HepG2 (cell line): ENCODE data around the gene TMEM185B. TPM values are rescaled to one million over a fixed set of nuclear protein-coding genes. Genes with fewer than 3 reads are reported as not detected.

Experiments
- CBX5 ChIP-seq: sonication (generic); formaldehyde crosslinking; IDR thresholded peaks from 2 replicates; pipeline ENCODE4 v1.4.0; 2020; ENCODE audit warnings: missing genetic modification reagents, borderline replicate concordance
- CTCF ChIP-seq: sonication (generic); formaldehyde crosslinking; IDR thresholded peaks from 2 replicates; pipeline ENCODE4 v1.5.0; 2020; ENCODE audit warnings: mild to moderate bottlenecking, missing genetic modification reagents, moderate library complexity
- FOXP4 ChIP-seq: sonication (generic); formaldehyde crosslinking; IDR thresholded peaks from 2 replicates; pipeline ENCODE4 v1.4.0; 2020; ENCODE audit warnings: missing genetic modification reagents
- HMG20B ChIP-seq: conservative IDR thresholded peaks from 2 replicates; pipeline ENCODE4 v1.6.1; 2016; ENCODE audit warnings: missing genetic modification reagents, missing compliant biosample characterization
- HMGXB4 ChIP-seq, 2 experiments: sonication (generic) in 1 of 2; formaldehyde crosslinking in 1 of 2; IDR thresholded peaks; 2 replicates each; pipeline versions ENCODE4 v1.4.0 to v1.6.1; 2018 to 2020; ENCODE audit warnings: missing genetic modification reagents in 2 of 2, borderline replicate concordance in 1 of 2, low read depth in 1 of 2, mild to moderate bottlenecking in 1 of 2, missing biosample characterization in 1 of 2
- NFKB2 ChIP-seq: sonication (generic); formaldehyde crosslinking; IDR thresholded peaks from 2 replicates; pipeline ENCODE4 v1.4.0; 2020; ENCODE audit warnings: missing genetic modification reagents, borderline replicate concordance
- NR2F6 ChIP-seq, 2 experiments: IDR thresholded peaks; 2 replicates each; pipeline ENCODE4 v1.6.1; 2016; ENCODE audit warnings: antibody characterized with exemption in 1 of 2, mild to moderate bottlenecking in 1 of 2
- STAG1 ChIP-seq: sonication (generic); formaldehyde crosslinking; IDR thresholded peaks from 2 replicates; pipeline ENCODE4 v1.4.0; 2020; ENCODE audit warnings: missing genetic modification reagents
- XRCC5 ChIP-seq: fragments of 200-400 bp; formaldehyde crosslinking; optimal IDR thresholded peaks from 2 replicates; pipeline ENCODE3; 2017; ENCODE audit warnings: mild to moderate bottlenecking, low read length
- ZFP91 ChIP-seq: sonication (generic); formaldehyde crosslinking; IDR thresholded peaks from 2 replicates; pipeline ENCODE4 v1.9.0; 2022; ENCODE audit warnings: missing genetic modification reagents, mild to moderate bottlenecking, borderline replicate concordance
- ZNF260 ChIP-seq: sonication (generic); formaldehyde crosslinking; IDR thresholded peaks from 2 replicates; pipeline ENCODE4 v1.4.0; 2020; ENCODE audit warnings: missing genetic modification reagents, low read depth, mild to moderate bottlenecking, borderline replicate concordance
- ZNF274 ChIP-seq: sonication (generic); formaldehyde crosslinking; IDR thresholded peaks from 2 replicates; pipeline ENCODE4 v1.5.1; 2020; ENCODE audit warnings: mild to moderate bottlenecking, missing genetic modification reagents
- ZNF678 ChIP-seq: sonication (generic); formaldehyde crosslinking; IDR thresholded peaks from 2 replicates; pipeline ENCODE4 v1.4.0; 2020; ENCODE audit warnings: mild to moderate bottlenecking, missing genetic modification reagents
- polyA plus RNA-seq, 8 experiments: library from polyadenylated mRNA; depleted of rRNA in 3 of 8; stranded (reverse) in 7 of 8; unstranded in 1 of 8; fragments of >200 nt; fragmentation: Illumina TruSeq in 4 of 8; extraction: Trizol in 4 of 8; gene quantifications; 2 replicates each; pipeline versions ENCODE4 v1.2.1 to v1.2.3, GENCODE V29; 2011 to 2016; ENCODE audit warnings: low read depth in 4 of 8, missing spikeins in 1 of 8, mixed read lengths in 1 of 8; ENCODE audit not compliant: insufficient read depth in 1 of 8
- total RNA-seq, 5 experiments: library from RNA; depleted of rRNA; stranded (reverse); fragments of >200 nt; fragmentation: Illumina TruSeq; extraction: Trizol; gene quantifications; 2 replicates each; pipeline ENCODE4 v1.2.3, GENCODE V29; 2016; ENCODE audit warnings: low read depth in 1 of 5

TMEM185B gene
- total and polyA plus RNA-seq, 2 of the 13 experiments (the other 11 are each of a cell fraction or from before 2014, with no cell fraction given): 5.6 to 7.0 TPM

GRCh38 chr2:120206022-120206581 lies 17.1 kb downstream of the TMEM185B start (continued):
- TF ChIP-seq FOXP4 (CRISPR knock-in tag) (no peak), NR2F6 (IDR thresholded peaks at IDR 0.05) (no peak), NR2F6 (CRISPR knock-in tag; IDR thresholded peaks at IDR 0.05) (peak; percentile 20; the same call in 1 of the 2 replicates), CTCF (CRISPR knock-in tag) (peak; percentile 86), HMG20B (no peak), HMGXB4 (CRISPR knock-in tag; IDR thresholded peaks at IDR 0.05; ENCODE audit: borderline replicate concordance in 1 of 2, low read depth in 1 of 2) (peak in 1 of 2 experiments; percentile 40; a peak in 1 of 4 replicates), ZNF678 (CRISPR knock-in tag) (no peak), CBX5 (CRISPR knock-in tag) (peak; percentile 59; the same call in 1 of the 2 replicates), NFKB2 (CRISPR knock-in tag) (0 out of 2 replicates have a peak, but pooled peaks have one; percentile 30), ZNF274 (0 out of 2 replicates have a peak, but pooled peaks have one; percentile 24), ZNF260 (CRISPR knock-in tag) (no peak), STAG1 (peak; percentile 68), XRCC5 (peak; percentile 24), ZFP91 (CRISPR knock-in tag) (peak; percentile 41; the same call in 1 of the 2 replicates)
- TF ChIP-seq, all 625 proteins: peak for 17
